Upper lobe of right lung (tissue), 1 donor: ENCODE data around the gene TPRG1. TPM values are rescaled to one million over a fixed set of nuclear protein-coding genes. Genes with fewer than 3 reads are reported as not detected.

Experiments
- ATAC-seq: fragments of 200-7000 bp; cut with Tn5 transposase; one replicate; pipeline ENCODE4 v1.9.1; 2020; ENCODE audit warnings: mild to moderate bottlenecking, moderate library complexity
- DNase-seq: peaks from one replicate; pipeline ENCODE4 v3.0.0-alpha.2; 2020
- H3K27ac ChIP-seq: fragments of 200-600 bp; one replicate; pipeline ENCODE4 v1.8.0; 2022
- H3K27me3 ChIP-seq: fragments of 200-600 bp; one replicate; pipeline ENCODE4 v1.8.0; 2022; ENCODE audit warnings: mild to moderate bottlenecking
- H3K36me3 ChIP-seq: fragments of 200-600 bp; one replicate; pipeline ENCODE4 v1.8.0; 2022
- H3K4me1 ChIP-seq: fragments of 200-600 bp; one replicate; pipeline ENCODE4 v1.8.0; 2022
- H3K4me3 ChIP-seq: fragments of 200-600 bp; one replicate; pipeline ENCODE4 v1.8.0; 2022; ENCODE audit warnings: mild to moderate bottlenecking
- H3K9me3 ChIP-seq: fragments of 200-600 bp; one replicate; pipeline ENCODE4 v1.8.0; 2022
- CTCF ChIP-seq: fragments of 200-600 bp; IDR thresholded peaks from one replicate; pipeline ENCODE4 v1.8.0; 2022; ENCODE audit warnings: antibody characterized with exemption
- intact Hi-C: fragments of 100-400 bp; cut with DNase I; formaldehyde crosslinking; loops from one replicate; pipeline ENCODE4 v1.11.0; 2022
- total RNA-seq: library from RNA; stranded (reverse); fragmentation: NEBNext Ultra II Directional; extraction: Animal tissue kit (Norgen Biotek cat#: 25700); gene quantifications from one replicate; pipeline ENCODE4 v1.2.1, GENCODE V29; 2021
- donor health status: DM: no; HTN: yes; CAD: no; lungs with severe emphysema.

The TPRG1 gene
- total RNA-seq, 1 donor from 2014 or later = 22.3 TPM

- ATAC-seq = peak; percentile 21
- TF ChIP-seq CTCF = no peak
- intact Hi-C loops = no loop called here
Observed at GRCh38 chr3:189277711-189278110, 105.9 kb downstream of the TPRG1 start.

GRCh38 chr3:189278221-189278620 lies 106.5 kb downstream of the TPRG1 start:
- no peak for ATAC-seq
- H3K9me3 ChIP-seq = no peaks in the 10 kb centered on the region
- DNase-seq = no peak
- TF ChIP-seq CTCF = no peak
- intact Hi-C loops = no loop called here
- no peak overlapping the region for H3K4me3 ChIP-seq
- H3K27ac ChIP-seq = no peak overlapping the region
- peaks cover 15% of the 10 kb centered on the region for H3K4me1 ChIP-seq
- H3K27me3 ChIP-seq = no peaks in the 10 kb centered on the region
- no peaks in the 10 kb centered on the region for H3K36me3 ChIP-seq

More at GRCh38 chr3:189277711-189278110, 105.9 kb downstream of the TPRG1 start:
- H3K36me3 ChIP-seq = no peaks in the 10 kb centered on the region
- H3K4me1 ChIP-seq = peaks cover 15% of the 10 kb centered on the region
- no peak overlapping the region for H3K27ac ChIP-seq
- no peak overlapping the region for H3K4me3 ChIP-seq
- H3K9me3 ChIP-seq = no peaks in the 10 kb centered on the region
- H3K27me3 ChIP-seq = no peaks in the 10 kb centered on the region
- DNase-seq = no peak

- ATAC-seq (no peak), DNase-seq (no peak)
- Histone ChIP-seq H3K27me3 (no peaks in the 10 kb centered on the region), H3K27ac (no peak overlapping the region), H3K4me3 (no peak overlapping the region), H3K4me1 (peaks cover 3% of the 10 kb centered on the region), H3K36me3 (no peaks in the 10 kb centered on the region), H3K9me3 (no peaks in the 10 kb centered on the region)
- TF ChIP-seq CTCF = no peak
- intact Hi-C loops = no loop called here
Observed at GRCh38 chr3:189282189-189282588, 110.4 kb downstream of the TPRG1 start.

- TF ChIP-seq CTCF = no peak
- H3K27ac ChIP-seq = no peak overlapping the region
- no peak for ATAC-seq
Observed at GRCh38 chr3:189282741-189283140, 111.0 kb downstream of the TPRG1 start.

GRCh38 chr3:189286188-189286587 lies 114.4 kb downstream of the TPRG1 start:
- no peak overlapping the region for H3K27ac ChIP-seq
- no peak for TF ChIP-seq CTCF
- H3K4me3 ChIP-seq = no peak overlapping the region
- ATAC-seq (no peak), DNase-seq (no peak)
- no peaks in the 10 kb centered on the region for H3K9me3 ChIP-seq
- H3K36me3 ChIP-seq = no peaks in the 10 kb centered on the region
- intact Hi-C loops = no loop called here
- H3K4me1 ChIP-seq = no peaks in the 10 kb centered on the region
- no peaks in the 10 kb centered on the region for H3K27me3 ChIP-seq

More at GRCh38 chr3:189282741-189283140, 111.0 kb downstream of the TPRG1 start:
- no peaks in the 10 kb centered on the region for H3K27me3 ChIP-seq
- no peak overlapping the region for H3K4me3 ChIP-seq
- intact Hi-C loops = no loop called here
- no peak for DNase-seq
- H3K4me1 ChIP-seq = no peaks in the 10 kb centered on the region
- H3K36me3 ChIP-seq = no peaks in the 10 kb centered on the region
- H3K9me3 ChIP-seq = no peaks in the 10 kb centered on the region

- DNase-seq = no peak
- intact Hi-C loops = no loop called here
- H3K27ac ChIP-seq = no peak overlapping the region
- no peaks in the 10 kb centered on the region for H3K9me3 ChIP-seq
- H3K4me3 ChIP-seq = no peak overlapping the region
- no peak for ATAC-seq
- H3K36me3 ChIP-seq = no peaks in the 10 kb centered on the region
- H3K4me1 ChIP-seq = no peaks in the 10 kb centered on the region
- no peak for TF ChIP-seq CTCF
- no peaks in the 10 kb centered on the region for H3K27me3 ChIP-seq
Observed at GRCh38 chr3:189286916-189287315, 115.1 kb downstream of the TPRG1 start.
